Hepatocyte (in vitro differentiated cells): ENCODE data around the gene SMARCD2.

Experiments used
- CTCF ChIP-seq: fragments of 200-600 bp; sonication (generic); IDR thresholded peaks from 2 replicates; pipeline ENCODE4 v1.5.1; 2016; ENCODE audit warnings: antibody characterized with exemption, mild to moderate bottlenecking; ENCODE audit not compliant: poor library complexity
- EZH2 ChIP-seq: fragments of 200-600 bp; sonication (generic); IDR thresholded peaks from 2 replicates; pipeline ENCODE4 v1.6.1; 2016; ENCODE audit warnings: antibody characterized with exemption, mild to moderate bottlenecking, borderline replicate concordance

- TF ChIP-seq CTCF = no peak
- no peak for TF ChIP-seq EZH2
Observed at GRCh38 chr17:63842540-63843386, at the start of gene SMARCD2.
